HuH-7 (cell line): Measurements from ENCODE around the gene KLF11.
A peak's percentile ranks its signal among the peaks of the same experiment; 100 is the strongest.

Experiments
- DNase-seq: peaks from one replicate; pipeline ENCODE4 v3.0.0; 2011; ENCODE audit warnings: low spot score

Gene KLF11

DNA sequence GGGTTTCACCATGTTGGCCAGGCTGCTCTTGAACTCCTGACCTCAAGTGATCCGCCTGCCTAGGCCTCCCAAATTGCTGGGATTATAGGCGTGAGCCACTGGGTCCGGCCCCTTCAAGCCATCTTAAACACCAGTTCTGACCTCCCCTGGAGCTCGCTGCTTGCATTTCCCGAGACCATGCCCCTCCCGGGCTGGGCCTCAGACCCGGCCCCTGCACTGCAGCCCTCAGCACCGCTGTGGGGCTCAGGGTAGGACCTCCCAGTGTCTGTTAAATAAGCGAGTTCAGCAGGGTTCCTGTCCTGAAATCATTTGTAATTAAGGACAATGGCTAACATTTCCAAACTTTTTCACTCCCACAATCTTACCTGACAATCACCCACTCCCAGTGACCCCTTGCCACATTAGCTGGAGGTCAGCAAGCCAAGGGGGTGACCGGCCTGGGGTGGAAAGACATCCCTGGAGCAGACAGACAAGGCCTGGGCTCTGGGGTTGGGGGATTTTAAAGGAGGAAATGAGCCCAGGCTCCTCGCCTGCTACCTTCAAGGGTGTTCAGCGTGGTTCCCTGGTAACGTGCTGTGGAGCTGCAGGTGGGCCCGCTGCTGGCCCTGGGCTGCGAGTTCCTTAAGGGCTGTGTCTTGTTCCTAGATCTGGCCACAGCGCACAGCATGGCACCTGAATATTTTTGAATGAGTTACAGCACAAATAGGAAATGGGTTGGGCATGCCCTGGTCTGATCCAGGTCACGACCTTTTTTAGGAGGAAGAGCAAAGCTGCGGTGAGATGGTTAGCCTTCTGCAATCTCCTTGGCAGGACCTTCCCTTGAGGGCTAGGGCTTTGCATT lies 21.8 kb downstream of the KLF11 start:
- DNase-seq = no peak

- no peak for DNase-seq
These were observed 22.4 kb downstream of the KLF11 start for GRCh38 chr2:10065773-10066055.

DNA sequence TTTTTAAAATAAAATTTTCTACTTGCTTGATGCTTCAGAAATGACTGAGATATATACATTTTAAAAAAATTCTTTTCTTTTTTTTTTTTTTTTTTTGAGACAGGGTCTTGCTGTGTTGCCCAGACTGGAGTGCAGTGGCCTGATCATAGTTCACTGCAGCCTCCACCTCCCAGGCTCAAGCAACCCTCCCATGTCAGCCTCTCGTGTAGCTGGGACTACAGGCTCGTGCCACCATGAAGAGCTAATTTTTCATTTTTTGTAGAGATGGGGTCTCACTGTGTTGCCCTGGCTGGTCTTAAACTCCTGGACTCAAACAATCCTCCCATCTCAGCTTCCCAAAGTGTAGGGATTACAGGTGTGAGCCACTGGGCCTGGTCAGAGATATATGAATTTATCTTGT lies 24.0 kb downstream of the KLF11 start:
- no peak for DNase-seq

DNA sequence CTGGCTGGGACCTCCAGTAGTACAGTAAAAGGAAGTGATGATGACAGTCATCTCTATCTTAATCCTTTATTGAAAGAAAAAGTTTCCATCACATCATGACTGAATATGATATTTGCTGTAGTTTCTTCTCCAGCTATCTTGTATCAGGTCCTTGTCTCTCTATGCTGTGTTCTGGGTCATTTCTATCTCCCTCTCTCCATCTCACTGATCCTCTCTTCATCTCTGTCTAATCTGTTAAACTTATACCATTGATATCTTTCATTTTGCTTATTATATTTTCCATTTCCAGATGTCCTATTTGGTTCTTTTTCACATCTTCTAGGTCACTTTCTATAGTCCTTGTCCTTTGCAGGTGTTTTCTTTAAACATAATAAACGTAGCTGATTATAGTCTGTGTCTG lies 24.5 kb downstream of the KLF11 start:
- DNase-seq = no peak

- DNase-seq = no peak
These were observed 27.8 kb downstream of the KLF11 start for GRCh38 chr2:10071176-10071575.

DNA sequence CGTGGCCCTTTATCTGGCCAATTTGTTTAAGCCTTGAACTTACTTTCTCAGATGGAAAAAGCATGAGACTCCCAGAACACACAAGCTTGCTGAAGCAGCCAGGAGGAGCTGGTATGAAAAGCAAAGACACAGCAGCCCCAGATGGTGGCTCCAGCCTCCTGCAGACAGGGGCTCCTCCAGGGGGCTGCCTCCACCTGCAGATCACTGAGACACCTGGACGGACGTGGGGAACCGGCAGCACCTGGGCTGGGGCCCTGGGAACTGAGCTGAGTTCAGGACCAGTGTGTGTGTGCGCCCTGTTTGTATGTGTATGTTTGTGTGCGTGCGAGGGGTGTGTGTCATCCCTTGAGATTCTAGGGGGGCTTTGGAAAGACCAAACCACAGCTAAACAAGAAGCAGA lies 28.2 kb downstream of the KLF11 start:
- no peak for DNase-seq

DNA sequence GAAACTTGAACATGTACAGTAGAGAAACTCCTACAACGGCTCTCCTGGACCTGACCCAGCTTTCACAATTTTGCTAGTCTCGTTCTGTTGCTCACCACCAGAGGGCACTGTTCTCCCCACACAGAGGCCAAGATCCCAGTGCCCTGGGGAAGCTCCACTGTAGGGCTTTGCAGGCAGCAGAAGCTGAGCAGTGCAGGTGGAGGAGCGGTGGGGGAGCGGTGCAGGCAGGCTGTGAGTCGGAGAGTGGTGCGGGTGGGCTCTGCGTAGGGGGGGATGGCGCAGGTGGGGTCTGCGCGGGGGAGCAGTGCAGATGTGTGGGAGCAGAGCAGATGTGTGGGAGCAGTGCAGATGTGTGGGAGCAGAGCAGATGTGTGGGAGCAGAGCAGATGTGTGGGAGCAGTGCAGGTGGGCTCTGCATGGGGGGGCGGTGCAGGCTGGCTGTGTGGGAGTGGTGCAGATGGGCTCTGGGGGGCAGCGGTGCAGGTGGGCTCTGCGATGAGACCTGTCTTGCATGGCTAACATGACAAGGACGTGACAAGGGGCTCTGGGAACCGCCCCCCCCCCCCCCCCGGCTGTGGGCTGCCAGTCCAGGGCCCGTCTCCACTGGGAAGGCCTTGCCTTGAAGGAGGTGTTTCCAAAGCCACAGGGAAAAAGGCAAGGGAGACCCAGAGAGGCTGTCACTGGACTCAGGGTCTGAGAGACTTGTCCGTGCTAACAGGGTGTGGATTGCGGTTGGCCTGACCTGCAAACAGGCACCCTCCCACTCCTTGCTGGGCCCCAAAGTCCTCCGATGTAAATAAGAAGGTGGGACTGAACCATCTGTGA lies 29.5 kb downstream of the KLF11 start:
- peak; percentile 95 for DNase-seq

DNA sequence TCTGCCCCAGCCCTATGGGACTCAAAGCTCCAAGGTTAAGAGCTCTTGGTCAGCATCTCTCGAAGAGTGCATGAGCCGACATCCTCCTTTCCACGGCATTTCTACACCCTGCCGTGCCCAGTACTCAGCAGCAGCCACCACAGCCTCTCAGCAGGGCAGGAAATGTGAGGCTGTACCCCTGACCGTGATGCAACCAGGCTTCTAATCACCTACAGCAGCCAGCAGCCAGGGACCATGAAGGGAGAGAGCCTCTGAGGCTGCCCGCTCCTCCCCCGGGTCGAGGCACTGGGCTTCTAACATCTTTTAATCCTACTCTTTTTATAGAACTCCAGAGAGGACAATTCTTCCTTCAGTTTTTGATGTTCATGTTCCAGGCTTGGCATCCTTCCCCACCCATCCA lies 30.4 kb downstream of the KLF11 start:
- DNase-seq = no peak

GRCh38 chr2:10075101-10075500 lies 31.8 kb downstream of the KLF11 start:
- DNase-seq = no peak

DNA sequence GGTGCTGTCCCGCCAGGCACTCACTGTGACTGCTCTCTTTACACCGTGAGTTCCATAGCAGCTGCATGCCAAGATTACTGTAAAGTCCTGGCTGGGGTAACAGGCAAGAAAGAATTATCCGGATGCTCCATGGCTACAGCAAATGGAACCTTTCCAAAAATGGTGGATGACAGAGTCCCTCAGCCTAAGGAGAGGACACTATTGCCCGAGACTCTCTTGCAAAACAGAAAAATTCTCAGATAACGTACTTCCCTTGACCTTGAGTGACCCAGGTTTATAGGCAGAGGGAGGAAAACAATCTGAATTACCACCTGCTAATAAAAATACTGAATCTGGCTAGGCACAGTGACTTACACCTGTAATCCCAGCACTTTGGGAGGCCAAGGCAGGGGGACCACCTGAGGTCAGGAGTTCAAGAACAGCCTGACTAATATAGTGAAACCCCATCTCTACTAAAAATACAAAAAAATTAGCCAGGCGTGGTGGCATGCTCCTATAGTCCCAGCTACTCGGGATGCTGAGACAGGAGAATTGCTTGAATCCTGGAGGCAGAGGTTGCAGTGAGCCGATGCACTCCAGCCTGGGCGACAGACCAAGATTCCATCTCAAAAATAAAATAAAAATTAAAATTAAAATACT lies 32.3 kb downstream of the KLF11 start:
- no peak for DNase-seq

DNA sequence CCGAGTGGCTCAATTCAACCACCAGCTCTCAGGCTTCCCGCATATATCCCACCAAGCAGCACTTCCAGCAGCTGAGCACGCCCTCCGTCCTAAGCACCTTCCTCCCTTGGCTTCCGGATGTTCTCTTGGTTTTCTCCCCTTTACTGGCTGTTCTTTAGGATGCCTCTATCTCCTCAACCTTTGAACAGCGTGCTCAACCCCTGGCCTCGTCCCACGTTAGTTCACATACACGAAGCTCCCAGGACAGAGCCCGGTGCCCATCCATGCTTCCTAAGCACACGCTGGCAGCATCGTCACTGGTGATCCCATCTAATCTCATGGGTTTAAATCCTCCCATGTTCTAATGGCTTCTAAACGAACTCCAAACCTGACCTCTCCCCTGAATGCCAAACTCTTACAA lies 33.2 kb downstream of the KLF11 start:
- no peak for DNase-seq

GRCh38 chr2:10076988-10077527 lies 33.7 kb downstream of the KLF11 start:
- DNase-seq = no peak

DNA sequence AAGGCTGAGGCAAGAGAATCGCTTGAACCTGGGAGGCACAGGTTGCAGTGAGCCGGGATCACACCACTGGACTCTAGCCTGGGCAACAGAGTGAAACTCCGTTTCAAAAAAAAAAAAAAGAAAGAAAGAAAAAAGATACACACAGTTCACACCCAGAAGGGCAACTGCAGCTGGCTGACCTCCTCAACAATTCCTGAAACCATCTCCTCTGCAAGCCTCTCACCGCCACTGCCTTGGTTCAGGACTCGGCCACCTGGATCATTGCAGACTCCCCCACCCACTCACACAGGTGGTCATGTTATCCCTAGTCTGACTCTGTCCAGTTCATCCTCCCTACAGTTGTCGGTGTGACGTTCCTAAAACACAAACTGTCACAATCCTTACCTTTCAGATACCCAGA lies 34.7 kb downstream of the KLF11 start:
- DNase-seq = no peak

DNA sequence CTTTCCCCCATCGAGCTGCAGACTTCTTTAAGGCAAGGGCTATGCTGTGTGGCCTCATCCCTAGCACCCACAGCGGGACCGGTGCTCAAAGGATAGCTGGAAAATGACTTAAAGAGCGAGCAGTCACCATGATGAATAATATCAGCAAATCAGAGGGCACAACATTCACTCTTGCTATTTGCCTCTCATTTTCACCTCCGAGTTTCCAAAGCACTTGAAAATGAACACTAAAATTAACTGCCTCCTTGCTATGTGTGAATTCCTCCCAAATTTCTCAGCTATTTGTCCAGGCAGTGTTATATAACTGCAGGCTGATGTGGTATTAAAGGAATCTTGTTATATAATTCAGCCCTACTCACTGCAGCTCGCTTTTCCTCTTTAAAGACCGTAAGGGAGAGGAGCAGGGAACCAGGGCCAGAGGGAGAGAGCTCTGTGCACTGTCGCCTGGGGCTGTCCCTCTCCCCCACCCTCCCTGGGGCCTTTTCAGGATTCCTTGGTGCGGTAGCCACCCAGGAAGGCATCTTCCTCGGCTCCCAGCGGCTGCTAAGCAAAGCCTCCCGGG lies 35.4 kb downstream of the KLF11 start:
- DNase-seq = no peak

- peak; percentile 48 for DNase-seq
These were observed 36.0 kb downstream of the KLF11 start for GRCh38 chr2:10079266-10079869.

DNA sequence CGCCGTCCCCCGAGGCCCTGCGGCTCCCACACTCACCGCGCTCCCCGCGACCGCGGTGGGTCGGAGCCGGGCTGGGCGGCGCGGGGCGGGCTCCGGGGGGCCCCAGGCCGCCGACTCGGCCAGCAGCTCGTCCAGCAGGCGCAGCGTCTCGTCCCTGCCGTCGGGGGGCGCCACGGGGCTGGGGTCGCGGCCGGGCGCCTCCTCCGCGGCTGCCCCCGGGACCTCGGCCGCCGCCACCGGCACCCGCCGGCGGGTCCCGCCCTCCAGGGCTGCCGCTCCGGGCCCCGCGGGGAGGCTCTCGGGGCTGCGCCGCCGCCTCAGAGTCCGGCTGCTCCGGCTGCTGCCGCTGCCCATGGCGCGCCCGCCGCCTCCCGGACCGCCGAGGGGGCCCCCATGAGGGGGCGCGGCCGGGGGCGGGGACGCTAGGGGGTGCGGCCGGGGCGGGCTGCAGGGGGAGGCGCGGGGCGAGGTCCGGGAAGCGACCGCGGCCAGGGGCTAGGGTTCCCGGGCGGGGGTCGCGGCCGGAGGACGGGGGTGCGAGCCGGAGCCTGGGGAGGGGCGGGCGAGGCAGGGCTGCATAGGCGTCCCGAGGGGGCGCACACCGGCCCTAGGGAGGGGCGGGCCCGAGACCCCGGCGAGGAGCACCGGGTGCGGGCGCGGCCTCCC lies 36.7 kb downstream of the KLF11 start, which contains the start of gene CYS1:
CYS1 (minus strand) TSS at position 542 of the 666 bp plus-strand sequence; CDS start at position 354, 188 bp downstream.
- DNase-seq = peak; percentile 74

DNA sequence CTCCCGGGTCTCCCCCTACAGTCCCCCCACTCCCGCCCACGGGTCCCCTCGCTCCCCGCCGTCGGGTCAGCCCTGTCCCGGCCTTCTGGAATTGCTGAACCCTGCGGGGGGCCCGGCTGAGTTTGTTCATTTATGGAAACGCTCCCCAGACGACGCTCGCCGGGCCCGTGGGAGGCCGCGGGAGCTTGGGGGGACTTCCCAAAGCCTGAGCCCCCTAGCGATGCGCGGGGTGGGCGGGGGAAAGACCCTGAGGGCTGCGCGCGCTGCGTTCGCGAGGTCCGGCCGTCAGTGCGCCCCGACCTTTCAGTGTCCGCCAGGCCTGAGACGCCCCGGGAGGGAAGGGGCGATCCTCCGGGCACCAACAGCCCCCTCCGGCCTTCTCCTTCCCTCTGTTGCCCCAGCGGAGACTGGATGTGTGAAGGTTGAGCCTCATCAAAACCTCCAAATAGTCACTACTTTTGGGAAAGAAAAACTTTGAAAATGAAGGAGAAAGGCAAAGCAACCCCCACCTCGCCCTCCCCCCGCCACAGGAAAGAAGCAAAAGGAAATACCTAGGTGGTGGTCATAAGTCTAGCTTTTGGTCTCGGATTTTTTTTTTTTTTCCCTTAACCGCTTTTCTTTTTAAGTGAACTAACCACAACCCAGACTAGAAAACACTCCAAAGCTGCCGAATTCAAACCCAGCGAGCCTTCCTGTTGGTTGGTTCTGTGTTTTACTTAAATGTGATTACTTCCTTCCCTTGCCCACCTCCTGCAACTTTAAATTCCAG lies 37.4 kb downstream of the KLF11 start:
- DNase-seq = peak; percentile 52

DNA sequence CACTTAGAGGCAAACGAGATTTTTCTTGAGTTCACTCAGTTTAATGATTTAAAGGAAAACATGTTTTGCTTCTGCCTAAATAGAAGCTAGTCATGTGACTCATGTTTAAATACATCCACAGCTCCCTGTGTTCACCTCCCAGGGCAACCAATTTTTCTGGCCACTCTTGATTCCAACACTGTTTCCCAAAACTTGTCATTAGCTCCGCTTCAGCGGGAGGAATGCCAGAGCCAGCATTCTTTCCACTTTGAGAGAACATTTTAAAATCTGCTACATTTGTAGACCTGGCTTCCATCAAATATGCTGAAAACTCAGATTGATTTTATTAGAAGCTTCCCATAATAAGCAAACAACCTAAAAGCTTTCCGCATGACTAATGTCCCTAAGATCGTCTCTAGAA lies 39.7 kb downstream of the KLF11 start:
- DNase-seq = no peak

DNA sequence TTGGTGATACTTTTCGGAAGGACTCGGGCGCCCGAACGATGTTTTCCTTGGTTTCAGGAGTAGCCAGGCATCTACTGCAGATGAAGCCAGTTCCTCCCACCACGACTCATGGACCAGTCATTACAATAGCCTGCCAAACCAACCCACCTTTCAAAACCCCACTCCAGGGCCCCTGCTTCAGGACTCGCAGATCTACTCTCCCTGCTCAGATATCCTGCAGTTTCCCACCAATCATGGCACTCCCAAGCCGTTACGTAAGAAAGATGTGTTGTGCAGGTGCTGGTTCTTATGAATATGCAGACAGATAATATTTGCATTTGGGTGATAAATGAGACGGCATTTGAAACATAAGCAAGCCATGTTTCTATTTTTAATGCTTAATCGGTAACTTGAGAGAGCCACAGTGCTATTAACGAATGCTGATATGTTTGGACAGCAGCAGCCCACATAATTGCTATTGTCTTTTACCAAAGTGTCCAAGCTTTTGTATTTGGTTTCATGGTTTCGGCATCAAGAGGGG lies 40.4 kb downstream of the KLF11 start:
- no peak for DNase-seq

DNA sequence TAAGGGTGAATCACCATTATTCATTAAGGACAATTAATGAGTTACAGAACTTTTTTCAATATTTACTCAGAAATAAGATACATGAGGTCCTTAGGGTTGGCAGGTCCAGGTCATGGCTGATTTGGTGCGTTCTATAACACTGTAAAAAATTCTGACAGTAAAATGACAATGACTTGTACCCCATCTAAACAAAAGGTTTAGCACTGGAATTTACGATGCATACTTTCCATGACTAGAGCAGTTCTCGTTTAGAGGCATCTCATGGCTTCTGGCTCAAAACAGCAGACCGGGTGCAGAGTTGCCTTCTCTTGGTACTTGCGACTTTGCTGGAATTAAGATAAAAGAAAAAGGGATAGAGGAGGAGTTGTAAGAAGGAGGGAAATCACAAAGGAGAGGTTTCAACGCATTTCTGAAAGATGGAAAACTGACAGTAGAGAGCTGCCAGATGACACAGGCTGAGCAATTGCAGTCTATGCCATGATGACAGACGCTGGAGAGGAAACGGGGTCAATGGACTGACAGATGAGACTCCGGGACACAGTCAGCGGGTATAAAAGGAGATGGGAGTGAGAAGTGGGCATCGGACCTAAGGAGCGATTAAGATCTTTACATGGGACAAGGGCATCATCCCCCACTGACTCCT lies 41.0 kb downstream of the KLF11 start:
- no peak for DNase-seq
